ENCODE data around the gene PIK3R6. TPM values are rescaled to one million over a fixed set of nuclear protein-coding genes. Genes with fewer than 3 reads are reported as not detected.

Gene PIK3R6
- total RNA-seq, 1 experiment from 2014 or later: not detected

GRCh38 chr17:8893059-8893458 is 25.6 kb upstream of the PIK3R6 start:
- Histone ChIP-seq H3K4me1 (ENCODE audit: insufficient read depth, low read length) (no peaks in the 10 kb centered on the region), H3K14ac (ENCODE audit: insufficient read depth, low read length) (no peak overlapping the region), H2BK15ac (ENCODE audit: low read depth, low read length) (no peak overlapping the region), H2AFZ (ENCODE audit: low read length) (no peak overlapping the region), H3K4ac (ENCODE audit: low read depth, low read length) (no peak overlapping the region), H3K79me2 (ENCODE audit: insufficient read depth, low read length) (no peaks in the 10 kb centered on the region), H3K27ac (ENCODE audit: insufficient read length, low read depth, low read length) (no peak overlapping the region), H2BK20ac (ENCODE audit: low read depth, low read length, poor library complexity, severe bottlenecking) (no peak overlapping the region), H3K79me1 (ENCODE audit: insufficient read depth, low read depth, low read length, poor library complexity, severe bottlenecking) (no peaks in the 10 kb centered on the region), H3K9me3 (ENCODE audit: control insufficient read depth, low read depth, low read length) (no peaks in the 10 kb centered on the region), H2BK5ac (ENCODE audit: insufficient read length, low read length) (no peak overlapping the region), H3K56ac (ENCODE audit: insufficient read length, low read depth, low read length) (no peak overlapping the region), H3K23ac (ENCODE audit: insufficient read length, low read depth, low read length) (no peak overlapping the region), H4K8ac (replicated peaks; ENCODE audit: insufficient read length, low read depth, low read length) (no peak overlapping the region), H3K18ac (ENCODE audit: insufficient read length, low read depth, low read length) (no peak overlapping the region), H2AK5ac (ENCODE audit: insufficient read length, low read length) (no peak overlapping the region), H2BK120ac (ENCODE audit: low read depth, low read length, poor library complexity, severe bottlenecking) (no peak overlapping the region), H4K20me1 (ENCODE audit: control insufficient read depth, insufficient read depth, insufficient read length) (no peaks in the 10 kb centered on the region), H3T11ph (ENCODE audit: low read length) (no peak overlapping the region), H2BK12ac (ENCODE audit: insufficient read length, low read depth, low read length) (no peak overlapping the region), H4K5ac (ENCODE audit: insufficient read length, low read depth, low read length) (no peak overlapping the region), H3K27me3 (ENCODE audit: insufficient read depth, low read length) (no peaks in the 10 kb centered on the region), H4K91ac (ENCODE audit: insufficient read length, low read depth, low read length) (no peak overlapping the region), H3K9ac (ENCODE audit: extremely low read depth, insufficient read length, low read length) (no peak overlapping the region), H3K4me2 (ENCODE audit: insufficient read depth, insufficient read length, low read length) (no peak overlapping the region), H3K23me2 (ENCODE audit: insufficient read length, low read depth, low read length, poor library complexity, severe bottlenecking) (peaks cover 4% of the 10 kb centered on the region)
- no peak for DNase-seq
- no peaks in the 10 kb centered on the region for H3K9me3 Mint-ChIP-seq
- TF ChIP-seq CTCF (conservative IDR thresholded peaks at IDR 0.05): no peak
- H3K36me3 Mint-ChIP-seq (ENCODE audit: insufficient read depth in 1 of 3, low read depth in 3 of 3): no peaks in the 10 kb centered on the region
- peaks cover 21 to 35% of the 10 kb centered on the region in 2 experiments for H3K4me1 Mint-ChIP-seq
- no peak overlapping the region for H3K27ac Mint-ChIP-seq
- H3K27me3 Mint-ChIP-seq (ENCODE audit: low read depth): peaks cover 7% of the 10 kb centered on the region
- WGBS (ENCODE audit: extremely low coverage, insufficient read length, low lambda C conversion rate): no CpG with 5 or more reads among the region's 3 CpGs
- H3K4me3 Mint-ChIP-seq: peak overlapping the region in 1 of 2 experiments; percentile 26; a peak in 1 of 5 replicates
